ENCODE data around the gene DDX51. TPM values are rescaled to one million over a fixed set of nuclear protein-coding genes. Genes with fewer than 3 reads are reported as not detected.

The DDX51 gene
- total RNA-seq, 4 donors from 2014 or later: 6.8 to 18.6 (median 9.5) TPM

DNA sequence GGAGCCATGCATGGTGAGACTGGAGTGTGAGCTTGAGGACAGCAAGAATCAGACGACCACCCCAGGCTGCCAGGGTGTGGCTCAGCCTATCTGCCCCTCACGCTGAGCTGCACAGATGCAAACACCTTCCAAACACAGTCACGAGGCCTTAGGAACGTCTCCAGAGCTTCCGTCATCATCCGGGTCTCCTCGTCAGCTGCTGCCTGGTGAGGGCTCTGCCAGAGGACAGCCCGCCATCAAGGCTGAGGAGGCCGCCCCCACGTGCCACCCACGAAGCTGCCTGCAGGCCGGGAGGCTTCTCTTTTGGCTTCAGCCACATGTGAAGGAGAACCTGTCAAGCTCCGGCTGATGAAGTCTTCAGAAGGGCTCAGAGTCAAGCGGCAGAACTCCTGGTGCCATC is 13.4 kb downstream of the DDX51 start:
- TF ChIP-seq, protein P1, sequence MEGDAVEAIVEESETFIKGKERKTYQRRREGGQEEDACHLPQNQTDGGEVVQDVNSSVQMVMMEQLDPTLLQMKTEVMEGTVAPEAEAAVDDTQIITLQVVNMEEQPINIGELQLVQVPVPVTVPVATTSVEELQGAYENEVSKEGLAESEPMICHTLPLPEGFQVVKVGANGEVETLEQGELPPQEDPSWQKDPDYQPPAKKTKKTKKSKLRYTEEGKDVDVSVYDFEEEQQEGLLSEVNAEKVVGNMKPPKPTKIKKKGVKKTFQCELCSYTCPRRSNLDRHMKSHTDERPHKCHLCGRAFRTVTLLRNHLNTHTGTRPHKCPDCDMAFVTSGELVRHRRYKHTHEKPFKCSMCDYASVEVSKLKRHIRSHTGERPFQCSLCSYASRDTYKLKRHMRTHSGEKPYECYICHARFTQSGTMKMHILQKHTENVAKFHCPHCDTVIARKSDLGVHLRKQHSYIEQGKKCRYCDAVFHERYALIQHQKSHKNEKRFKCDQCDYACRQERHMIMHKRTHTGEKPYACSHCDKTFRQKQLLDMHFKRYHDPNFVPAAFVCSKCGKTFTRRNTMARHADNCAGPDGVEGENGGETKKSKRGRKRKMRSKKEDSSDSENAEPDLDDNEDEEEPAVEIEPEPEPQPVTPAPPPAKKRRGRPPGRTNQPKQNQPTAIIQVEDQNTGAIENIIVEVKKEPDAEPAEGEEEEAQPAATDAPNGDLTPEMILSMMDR (IDR thresholded peaks at IDR 0.05; ENCODE audit: low read depth): no peak

DNA sequence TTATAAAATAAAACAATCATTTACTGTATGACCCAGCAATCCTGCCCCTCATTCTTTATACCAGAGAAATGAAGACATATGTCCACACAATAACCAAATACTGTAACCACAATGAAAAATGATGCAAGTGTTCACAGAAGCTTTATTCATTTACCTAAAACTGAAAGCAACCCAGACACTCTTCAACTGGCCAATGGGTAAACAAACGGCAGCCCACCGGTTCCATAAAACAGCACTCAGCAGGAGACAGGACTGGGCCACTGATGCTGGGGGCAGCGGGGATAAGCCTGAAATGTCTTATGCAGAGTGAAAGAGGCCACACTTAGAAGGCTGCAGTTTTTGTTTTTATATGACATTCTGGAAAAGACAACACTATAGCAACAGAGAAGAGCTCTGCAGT is 15.1 kb downstream of the DDX51 start:
- TF ChIP-seq, protein P1 (IDR thresholded peaks at IDR 0.05; ENCODE audit: low read depth): no peak

DNA sequence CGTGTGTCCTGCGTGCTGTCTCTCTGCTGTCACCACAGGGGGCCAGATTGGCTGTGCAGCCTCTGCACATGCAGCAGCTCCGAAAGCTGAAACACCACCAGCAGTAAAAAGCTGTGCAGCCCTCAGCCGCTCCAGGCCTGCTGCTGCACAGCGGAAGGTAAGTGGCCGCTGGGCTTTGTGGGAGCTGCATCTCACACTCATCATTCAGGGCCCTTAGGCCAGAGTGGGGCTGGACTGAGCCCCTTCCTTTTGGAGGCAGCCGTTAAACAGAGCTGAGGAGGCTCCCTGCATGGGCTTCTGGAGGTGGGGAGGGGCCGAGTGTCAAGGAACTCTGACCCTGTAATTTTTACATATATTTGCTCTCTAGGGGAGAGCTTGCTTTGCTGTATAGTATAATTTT is 17.1 kb downstream of the DDX51 start:
- TF ChIP-seq, protein P1 (IDR thresholded peaks at IDR 0.05; ENCODE audit: low read depth): no peak

DNA sequence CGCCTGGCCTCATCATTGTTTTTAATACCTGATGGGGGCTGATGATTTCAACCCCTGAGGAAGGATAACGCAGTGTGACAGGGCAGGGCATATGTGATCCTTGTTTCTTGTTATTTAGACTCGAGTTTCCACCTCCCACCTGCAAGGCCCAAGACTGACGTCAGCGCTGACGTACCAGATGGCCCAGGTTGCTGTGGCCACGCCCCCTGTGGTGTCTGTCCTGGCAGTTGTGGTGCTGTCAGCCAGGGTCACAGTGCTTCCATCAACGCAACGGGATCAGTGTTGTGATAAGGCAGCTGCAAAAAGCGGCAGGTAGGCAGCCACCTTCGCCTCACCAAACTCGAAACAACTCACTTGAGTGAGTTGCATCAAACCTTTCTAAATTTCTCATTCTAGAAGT is 18.4 kb downstream of the DDX51 start:
- TF ChIP-seq, protein P1 (IDR thresholded peaks at IDR 0.05; ENCODE audit: low read depth): no peak

DNA sequence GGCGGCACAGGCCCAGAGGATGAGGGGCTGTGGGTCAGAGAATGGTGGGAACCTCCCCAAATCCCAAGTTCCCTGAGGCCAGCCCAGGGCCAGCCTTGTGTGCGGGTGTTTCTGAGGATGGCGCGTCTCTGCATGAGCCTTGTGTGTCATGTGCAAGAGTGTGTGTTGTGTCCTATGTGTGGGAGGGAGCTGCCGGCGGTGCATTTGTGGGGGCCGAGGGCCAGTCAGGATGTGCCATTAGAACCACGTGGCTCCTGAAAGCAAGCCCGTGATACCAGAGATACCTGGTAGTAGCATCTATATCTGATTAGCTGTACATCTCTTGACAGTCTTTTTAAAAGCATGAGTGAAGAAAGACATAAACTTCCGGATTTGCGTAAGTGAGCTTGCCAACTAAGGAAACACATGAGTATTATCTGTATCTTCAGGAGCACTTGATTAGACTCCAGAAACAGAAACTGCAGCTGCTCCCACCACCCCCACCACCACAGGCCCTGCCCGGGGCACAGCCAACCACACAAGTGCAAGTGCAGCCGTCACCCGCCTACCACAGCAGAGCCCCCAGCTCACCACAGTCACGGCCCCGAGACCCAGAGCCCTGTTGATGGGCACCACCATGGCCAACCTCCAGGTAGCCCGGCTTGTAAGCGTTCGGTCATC is 19.2 kb downstream of the DDX51 start:
- TF ChIP-seq, protein P1 (IDR thresholded peaks at IDR 0.05; ENCODE audit: low read depth): no peak

DNA sequence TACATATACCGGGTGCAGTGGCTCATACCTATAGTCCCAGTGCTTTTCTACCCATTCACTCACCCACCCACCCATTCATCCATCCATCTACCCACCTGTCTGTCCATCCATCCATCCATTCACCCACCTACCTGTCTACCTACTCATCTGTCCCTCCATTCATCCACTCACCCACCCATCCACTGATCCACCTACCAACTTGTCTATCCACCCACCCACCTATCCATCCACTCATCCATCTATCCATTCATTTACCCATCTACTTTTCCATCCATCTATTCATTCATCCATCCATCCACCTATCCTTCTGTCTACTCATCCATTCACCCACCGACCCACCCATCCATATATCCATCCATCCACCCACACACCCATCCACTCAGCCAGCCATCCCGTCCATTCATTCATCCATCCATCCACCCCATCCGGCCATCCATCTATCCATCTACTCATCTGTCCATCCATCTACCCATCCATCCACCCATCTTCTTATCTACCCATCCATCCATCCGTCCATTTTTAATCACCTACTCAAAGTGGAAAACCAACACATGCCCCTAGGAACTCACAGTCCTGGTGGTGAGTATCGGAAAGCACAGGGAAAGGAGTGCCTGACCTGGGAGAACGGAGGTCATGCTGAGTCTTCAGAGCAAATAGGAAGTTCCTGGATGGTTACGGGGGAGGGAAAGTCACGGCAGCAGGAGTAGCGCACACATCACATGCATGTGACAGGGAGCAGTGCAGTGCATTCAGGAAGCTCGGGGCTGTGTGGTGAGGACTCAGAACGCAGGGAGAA is 20.0 kb downstream of the DDX51 start:
- TF ChIP-seq, protein P1 (IDR thresholded peaks at IDR 0.05; ENCODE audit: low read depth): no peak

DNA sequence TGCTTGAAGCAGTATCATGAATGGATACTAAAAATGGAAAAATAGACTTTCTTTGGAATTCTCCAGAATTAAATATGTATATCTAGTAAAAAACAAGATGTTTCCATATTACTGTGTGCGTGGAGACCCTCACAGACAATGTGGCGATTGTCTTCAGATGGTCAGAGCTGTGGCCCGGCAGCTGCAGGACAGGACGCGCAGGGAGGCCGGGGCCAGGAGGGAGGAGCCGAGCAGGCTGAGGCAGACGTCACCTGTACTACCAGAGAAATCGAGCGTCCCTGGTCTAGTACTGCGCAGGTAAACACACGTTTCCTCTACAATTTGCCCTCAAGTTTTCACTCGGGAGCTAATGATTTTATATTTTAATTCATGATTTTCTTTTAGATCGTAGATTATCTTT is 22.8 kb downstream of the DDX51 start:
- TF ChIP-seq, protein P1 (IDR thresholded peaks at IDR 0.05; ENCODE audit: low read depth): no peak
